Right lobe of liver (tissue), 6 donors: ENCODE data around the gene ARFGEF3. TPM values are rescaled to one million over a fixed set of nuclear protein-coding genes. Genes with fewer than 3 reads are reported as not detected.

ENCODE experiments used
- ATAC-seq, 4 donors: fragments of 200-7000 bp; cut with Tn5 transposase; one replicate each; pipeline ENCODE4 v1.9.1; 2020; ENCODE audit warnings: mild to moderate bottlenecking in 4 of 4, moderate library complexity in 4 of 4
- DNase-seq, 3 donors: peaks; one replicate each; pipeline ENCODE4 v3.0.0-alpha.2; 2020
- H3K27ac ChIP-seq, 3 donors: fragments of 200-600 bp; one replicate each; pipeline ENCODE4 v1.8.0; 2022
- H3K27me3 ChIP-seq, 2 donors: fragments of 200-600 bp; one replicate each; pipeline ENCODE4 v1.8.0; 2022
- H3K36me3 ChIP-seq, 4 donors: fragments of 200-600 bp; sonication (generic) in 1 of 4; one replicate each; pipeline versions ENCODE4 v1.5.1 to v1.8.0; 2017 to 2022; ENCODE audit warnings: control low read depth in 1 of 4
- H3K4me1 ChIP-seq, 4 donors: fragments of 200-600 bp; sonication (generic) in 1 of 4; one replicate each; pipeline versions ENCODE4 v1.5.1 to v1.8.0; 2017 to 2022; ENCODE audit warnings: control low read depth in 1 of 4
- H3K4me3 ChIP-seq, 3 donors: fragments of 200-600 bp; one replicate each; pipeline ENCODE4 v1.8.0; 2022
- H3K9me3 ChIP-seq, 4 donors: fragments of 200-600 bp; sonication (generic) in 1 of 4; one replicate each; pipeline versions ENCODE4 v1.5.1 to v1.8.0; 2017 to 2022; ENCODE audit warnings: control low read depth in 1 of 4
- CTCF ChIP-seq, 4 donors: fragments of 200-600 bp in 3 of 4; fragments of 450-650 bp in 1 of 4; IDR thresholded peaks; one replicate each; pipeline versions ENCODE4 v1.5.1 to v1.8.0; 2016 to 2022; ENCODE audit warnings: antibody characterized with exemption in 4 of 4, mild to moderate bottlenecking in 2 of 4
- POLR2A ChIP-seq: fragments of 450-650 bp; IDR thresholded peaks from one replicate; pipeline ENCODE4 v1.6.1; 2017; ENCODE audit warnings: antibody characterized with exemption, mild to moderate bottlenecking
- WGBS: methylation state at CpG from one replicate; pipeline ENCODE4 v1.1.6; 2018; ENCODE audit warnings: low coverage, low lambda C conversion rate; ENCODE audit not compliant: insufficient coverage; ENCODE audit errors: missing lambda C conversion rate; 5-methylcytosine and 5-hydroxymethylcytosine counted together
- intact Hi-C, 2 donors: fragments of 100-400 bp; cut with DNase I; formaldehyde crosslinking; loops; one replicate each; pipeline versions ENCODE4 v1.11.2 to v1.14.1; 2022
- total RNA-seq, 6 experiments: library from RNA; depleted of rRNA in 2 of 6; stranded (reverse); fragments of >200 nt in 2 of 6; fragmentation: NEBNext Ultra II Directional in 3 of 6; extraction: Animal tissue kit (Norgen Biotek cat#: 25700) in 3 of 6; gene quantifications; one replicate each; pipeline versions ENCODE4 v1.1.0 to v1.2.4, GENCODE V29; 2016 to 2023
- donor health status: DM: no; HTN: yes; CAD: no.
- donor health status: DM: no; HTN: no; CAD: no.
- donor health status: DM: no; HTN: no; CAD: no.
- donor health status: DM: no; HTN: yes; CAD: no.
- donor health status: DM: no; HTN: yes; CAD: no.

Gene ARFGEF3
- total RNA-seq, 6 experiments from 2014 or later = 0.07 to 2.0 (median 0.24) TPM

DNA sequence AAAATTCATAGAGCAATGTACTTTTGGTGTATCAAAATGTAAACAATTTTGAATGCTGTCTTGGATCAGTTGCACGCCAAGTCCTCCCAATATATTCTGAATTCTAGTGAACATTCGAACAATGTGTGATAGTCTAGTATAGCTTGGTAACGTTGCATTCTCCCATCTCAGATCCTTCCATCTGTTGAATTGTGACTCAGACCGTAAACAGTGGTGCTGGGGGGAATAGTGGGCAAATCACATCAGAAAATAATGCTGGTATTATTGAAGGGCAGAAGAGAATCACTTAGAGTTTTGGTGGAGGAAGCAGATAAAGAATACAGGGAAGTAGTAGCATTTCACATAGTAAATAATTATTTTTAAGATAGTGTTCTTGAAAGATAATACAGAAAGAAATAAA is 102.2 kb downstream of the ARFGEF3 start:
- no peaks in the 10 kb centered on the region for H3K36me3 ChIP-seq
- H3K4me1 ChIP-seq = peaks cover 0 to 6% (median 3%) of the 10 kb centered on the region in 4 donors
- DNase-seq (no peak), ATAC-seq (no peak)
- H3K4me3 ChIP-seq = no peak overlapping the region
- WGBS = 83% methylated on average over 4 of the region's 4 CpGs
- no peak for TF ChIP-seq POLR2A
- no peak for TF ChIP-seq CTCF (IDR thresholded peaks at IDR 0.05)
- intact Hi-C loops = no loop called here
- H3K27me3 ChIP-seq = no peaks in the 10 kb centered on the region
- no peak overlapping the region for H3K27ac ChIP-seq
- H3K9me3 ChIP-seq = no peaks in the 10 kb centered on the region

DNA sequence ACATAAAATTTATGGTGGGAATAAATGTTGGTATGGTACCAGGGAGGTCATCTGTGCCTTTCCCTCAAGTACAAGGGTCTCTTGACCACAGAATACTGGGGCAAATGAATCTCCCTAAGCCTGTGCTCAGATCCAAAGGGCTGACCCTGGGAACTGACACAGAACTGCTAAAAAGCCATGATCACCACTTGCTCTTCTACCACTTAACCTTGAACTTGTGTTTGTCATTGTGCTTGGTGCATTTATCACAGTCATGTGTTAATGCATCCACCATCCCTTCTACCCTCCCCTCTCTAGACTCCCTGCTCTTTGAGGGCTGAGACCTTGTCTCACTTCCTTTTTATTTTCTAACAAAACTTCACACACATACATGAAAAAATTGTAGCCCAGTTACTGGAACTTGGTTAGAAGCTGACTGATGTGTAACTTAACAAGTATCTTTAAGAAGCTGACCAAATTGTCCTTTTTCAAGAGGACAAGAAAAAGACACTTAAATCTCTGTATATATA is 102.7 kb downstream of the ARFGEF3 start:
- no peak for ATAC-seq
- Histone ChIP-seq H3K9me3 (no peaks in the 10 kb centered on the region), H3K4me3 (no peak overlapping the region), H3K27ac (no peak overlapping the region), H3K4me1 (peaks cover 0 to 7% (median 3%) of the 10 kb centered on the region in 4 donors), H3K27me3 (no peaks in the 10 kb centered on the region), H3K36me3 (no peaks in the 10 kb centered on the region)
- intact Hi-C loops = no loop called here
- no peak for DNase-seq
- TF ChIP-seq CTCF (IDR thresholded peaks at IDR 0.05) = no peak
- TF ChIP-seq POLR2A = no peak

DNA sequence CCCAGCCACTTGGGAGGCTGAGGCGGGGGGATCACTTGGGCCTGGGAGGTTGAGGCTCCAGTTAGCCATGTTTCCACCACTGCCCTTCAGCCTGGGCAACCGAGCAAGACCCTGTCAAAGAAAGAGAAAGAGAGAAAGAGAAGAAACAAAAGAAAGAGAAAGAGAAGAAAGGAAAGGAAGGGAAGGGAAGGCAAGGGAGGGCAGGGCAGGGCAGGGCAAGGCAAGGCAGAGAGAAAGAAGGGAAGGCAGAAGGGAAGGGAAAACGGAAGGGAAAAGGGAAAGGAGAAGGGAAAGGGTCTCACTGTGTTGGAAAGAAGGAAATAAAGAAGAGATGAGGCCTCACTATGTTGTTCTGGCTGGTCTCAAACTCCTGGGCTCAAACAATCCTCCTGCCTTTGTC is 104.4 kb downstream of the ARFGEF3 start:
- 80% methylated on average over 2 of the region's 3 CpGs for WGBS
- no peaks in the 10 kb centered on the region for H3K9me3 ChIP-seq
- H3K36me3 ChIP-seq = no peaks in the 10 kb centered on the region
- intact Hi-C loops = no loop called here
- DNase-seq (no peak), ATAC-seq (no peak)
- H3K4me1 ChIP-seq = peaks cover 0 to 7% (median 3%) of the 10 kb centered on the region in 4 donors
- TF ChIP-seq CTCF (IDR thresholded peaks at IDR 0.05) (no peak), POLR2A (no peak)
- no peak overlapping the region for H3K4me3 ChIP-seq
- no peak overlapping the region for H3K27ac ChIP-seq
- no peaks in the 10 kb centered on the region for H3K27me3 ChIP-seq

DNA sequence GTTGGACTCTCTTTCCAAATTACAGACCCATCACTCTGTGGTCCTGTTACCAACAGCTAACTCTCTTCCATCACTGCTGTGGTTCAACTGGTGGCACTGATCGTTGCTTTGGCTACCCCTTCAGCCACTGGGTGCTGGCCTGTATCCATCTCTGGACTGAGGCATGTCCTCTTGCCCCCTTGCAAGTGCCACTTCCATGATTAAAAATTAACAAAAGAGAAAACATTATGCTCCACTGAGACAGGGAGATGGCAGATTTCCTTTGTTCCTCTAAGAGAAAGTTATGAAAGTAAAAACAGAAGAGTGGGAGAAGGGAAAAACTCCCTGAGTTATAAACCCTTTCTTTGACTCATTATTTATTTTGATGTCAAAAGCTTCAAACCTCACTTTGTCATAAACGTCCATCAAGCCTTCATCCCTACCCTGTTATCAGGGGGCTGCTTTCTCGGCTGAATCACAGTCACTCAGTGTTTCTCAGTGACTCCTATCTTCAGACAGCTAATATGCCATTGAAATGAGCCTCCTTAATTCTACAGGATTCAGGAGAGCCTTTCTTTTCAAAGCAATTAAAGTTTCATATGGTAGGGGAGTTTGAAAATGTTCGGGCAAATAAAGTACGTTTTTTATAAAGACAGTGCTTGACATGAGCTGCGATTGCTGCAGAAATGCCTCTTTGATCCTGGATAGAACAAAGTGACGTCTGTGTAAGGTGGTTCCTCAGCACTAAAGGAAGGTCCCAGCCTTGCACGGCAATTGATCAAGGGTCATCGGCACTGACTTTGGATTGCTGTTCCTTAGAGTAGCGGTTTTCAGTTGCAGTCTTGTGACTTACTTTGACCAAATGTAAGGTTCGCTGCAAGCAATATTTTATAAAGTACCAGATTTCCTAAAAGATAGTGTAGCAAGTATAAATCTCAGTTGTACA is 106.5 kb downstream of the ARFGEF3 start:
- DNase-seq (peak in 2 of 3 donors; percentile 72 to 76), ATAC-seq (peak; percentile 77 to 92 (median 84))
- Histone ChIP-seq H3K4me1 (peaks cover 0 to 7% (median 3%) of the 10 kb centered on the region in 4 donors), H3K9me3 (no peaks in the 10 kb centered on the region), H3K27ac (peak overlapping the region in 2 of 3 donors; percentile 12 to 72), H3K36me3 (no peaks in the 10 kb centered on the region), H3K4me3 (peak overlapping the region in 2 of 3 donors; percentile 22 to 32), H3K27me3 (no peaks in the 10 kb centered on the region)
- TF ChIP-seq POLR2A (no peak), CTCF (IDR thresholded peaks at IDR 0.05) (no peak)
- intact Hi-C loops = no loop called here
- 23% methylated on average over 11 of the region's 11 CpGs for WGBS
